GF-D8 (cell line): ENCODE results near the gene EVI2B.
"Not testable (repeated sequence)": the region's sequence is repeated elsewhere in the genome, so short reads cannot be mapped to it uniquely, and the experiment has no call there.

Experiments used
- DNase-seq: peaks from one replicate; lab custom pipeline; 2025; lab: John Stamatoyannopoulos, UW

EVI2B gene

DNA sequence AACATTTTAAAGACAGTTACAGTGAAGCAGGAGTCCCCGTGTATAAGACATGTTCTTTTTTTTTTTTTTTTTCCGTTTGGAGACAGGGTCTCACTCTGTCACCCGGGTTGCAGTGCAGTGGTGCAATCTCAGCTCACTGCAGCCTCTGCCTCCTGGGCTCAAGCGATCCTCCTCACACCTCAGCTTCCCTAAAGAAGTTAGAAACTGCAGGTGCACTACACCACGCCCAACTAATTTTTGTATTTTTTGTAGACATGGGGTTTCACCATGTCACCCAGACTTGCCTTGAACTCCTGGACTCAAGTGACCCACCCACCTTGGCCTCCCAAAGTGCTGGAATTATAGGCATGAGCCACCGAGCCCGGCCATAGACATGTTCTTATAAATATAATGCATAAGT, 3.0 kb downstream of the EVI2B start:
- DNase-seq, result peak; percentile 18

DNA sequence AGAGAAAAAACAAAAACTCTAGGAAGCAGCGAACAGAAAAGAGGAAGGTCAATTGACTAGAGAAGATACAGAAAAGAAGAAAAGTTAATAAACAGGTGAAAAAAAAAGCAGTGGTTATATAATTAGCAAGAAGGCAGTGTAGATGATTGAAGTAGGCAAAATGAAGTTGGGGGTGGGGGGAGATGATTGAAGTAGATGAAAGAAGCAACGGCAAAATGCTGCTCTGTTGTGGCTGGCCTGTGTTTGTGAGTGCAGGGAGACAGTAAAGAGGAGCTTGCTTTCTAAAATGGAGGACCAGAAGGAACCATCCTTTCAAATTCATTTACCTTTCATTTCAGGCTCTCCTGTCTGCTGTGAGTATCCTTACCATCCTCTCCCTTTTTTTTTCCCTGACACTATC, 3.6 kb downstream of the EVI2B start:
- no peak for DNase-seq

DNA sequence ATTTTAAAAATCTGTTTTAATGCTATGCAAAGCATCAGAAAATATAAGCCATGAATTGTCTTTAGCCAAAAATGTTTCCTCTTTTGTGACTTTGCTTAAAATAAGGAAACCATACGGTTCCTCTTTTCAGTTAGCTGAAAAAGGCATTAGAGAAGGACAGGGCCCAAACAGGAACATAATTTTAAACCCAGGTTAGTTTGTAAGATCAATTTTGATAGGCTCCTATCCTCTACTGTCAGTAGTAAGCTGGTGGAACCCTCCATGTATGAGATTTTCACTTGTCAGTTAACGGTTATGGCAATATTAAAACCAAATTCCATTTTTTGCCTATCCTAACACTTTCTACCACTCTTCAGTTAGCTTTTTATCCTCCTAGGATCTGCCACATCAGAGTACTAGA, 4.3 kb downstream of the EVI2B start:
- DNase-seq, result peak; percentile 70

DNA sequence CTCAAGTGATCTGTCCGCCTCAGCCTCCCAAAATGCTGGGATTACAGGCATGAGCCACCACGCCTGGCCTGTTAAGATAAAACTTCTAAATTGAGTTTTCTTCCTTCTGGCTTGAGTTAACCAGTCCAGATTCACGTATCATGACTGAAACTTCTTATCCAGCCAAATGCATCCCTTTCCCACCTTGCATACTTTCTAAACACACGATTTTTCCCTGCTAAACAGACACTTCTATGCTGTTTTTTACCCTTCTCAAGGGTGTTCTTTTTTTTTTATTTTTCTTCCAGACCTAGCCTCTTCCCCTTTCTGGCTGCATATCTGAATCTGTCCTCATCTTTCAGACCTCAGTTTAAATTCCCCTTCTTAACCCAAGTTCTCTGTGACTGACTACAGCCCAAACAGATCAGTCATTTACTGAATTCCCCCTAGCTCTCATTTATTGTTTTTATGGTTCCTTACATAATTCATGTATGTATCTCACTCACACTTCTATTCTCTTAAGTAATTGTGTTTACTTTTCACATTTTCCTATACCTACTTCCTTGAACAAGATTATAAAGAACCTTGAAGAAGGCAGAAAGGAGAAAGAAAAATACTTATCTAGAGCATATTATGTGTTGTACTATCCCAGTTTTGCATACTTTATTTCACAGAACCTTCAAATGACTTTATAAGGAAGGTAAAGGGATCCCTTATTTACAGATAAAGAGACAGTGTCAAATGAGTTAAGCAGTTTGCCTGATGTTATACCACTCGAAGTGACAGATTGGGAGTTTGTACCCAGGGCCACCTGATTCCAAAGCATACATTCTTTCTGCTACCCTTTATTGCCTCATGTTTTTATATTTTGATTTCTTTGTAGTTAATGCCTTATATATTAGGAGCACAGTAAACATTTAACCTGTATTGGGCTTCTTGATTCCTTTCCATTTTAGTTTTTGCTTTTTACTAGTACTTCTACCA, 5.2 kb downstream of the EVI2B start:
- peak; percentile 25 for DNase-seq

DNA sequence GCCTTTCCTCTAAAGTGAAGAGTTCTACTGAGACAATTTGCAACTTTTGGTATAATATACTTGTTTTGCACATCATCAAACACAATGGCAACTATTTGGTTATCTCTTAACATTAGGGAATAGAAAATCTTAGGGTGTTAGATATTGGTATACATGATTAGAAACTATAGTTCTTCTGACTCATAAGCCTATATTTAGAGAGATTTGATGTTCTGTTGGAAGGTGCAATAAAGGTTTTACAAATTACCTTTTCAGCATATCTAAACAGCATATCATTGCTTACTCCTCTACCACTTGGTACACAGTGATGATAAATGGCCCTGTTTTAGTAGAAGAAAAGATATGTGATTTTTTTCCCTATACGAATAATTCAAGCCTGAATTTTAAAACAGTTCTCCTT, 6.2 kb downstream of the EVI2B start:
- DNase-seq, result no peak

DNA sequence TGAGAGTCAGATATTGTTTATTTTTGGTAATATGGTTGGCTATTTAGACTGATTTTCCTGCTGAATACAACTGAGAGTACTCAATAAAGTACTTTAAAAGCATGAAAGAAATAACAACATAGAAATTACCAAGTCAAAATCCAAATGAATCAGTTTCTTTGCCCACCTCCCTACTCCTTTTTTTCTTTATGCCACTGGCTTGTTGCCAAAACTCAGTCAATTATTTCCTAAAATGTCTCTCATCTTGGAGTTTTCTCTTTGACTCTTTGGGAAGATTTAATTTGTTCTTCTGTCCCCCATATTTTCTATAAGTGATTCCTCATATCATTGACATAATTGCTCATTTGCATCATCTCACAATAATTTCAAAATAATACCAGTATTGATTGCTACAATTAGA, 14.2 kb downstream of the EVI2B start:
- no peak for DNase-seq

DNA sequence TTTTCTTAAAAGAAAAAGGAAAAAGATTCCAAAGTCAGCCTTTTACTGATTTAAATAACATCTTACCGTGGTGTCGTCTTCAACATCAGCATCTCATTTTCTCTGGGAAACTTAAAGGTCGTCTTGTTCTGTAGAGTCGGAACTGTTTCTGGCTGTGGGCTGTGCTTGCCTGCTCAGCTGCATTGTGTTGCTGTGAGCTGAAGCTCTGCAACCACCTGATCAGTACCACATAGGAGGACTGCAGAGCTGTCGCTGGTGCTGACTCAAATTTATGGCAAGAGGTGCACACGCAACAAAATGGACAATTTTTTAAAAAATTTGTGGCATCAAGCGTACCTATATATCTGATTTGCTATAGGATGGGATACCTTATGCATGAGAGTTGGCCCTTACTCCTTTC, 16.8 kb downstream of the EVI2B start, which contains the start of gene OMG:
TSS of gene OMG (minus strand) at position 150 of the 400 bp plus-strand sequence. CDS start 908 bp downstream, outside the sequence.
- DNase-seq, result no peak

DNA sequence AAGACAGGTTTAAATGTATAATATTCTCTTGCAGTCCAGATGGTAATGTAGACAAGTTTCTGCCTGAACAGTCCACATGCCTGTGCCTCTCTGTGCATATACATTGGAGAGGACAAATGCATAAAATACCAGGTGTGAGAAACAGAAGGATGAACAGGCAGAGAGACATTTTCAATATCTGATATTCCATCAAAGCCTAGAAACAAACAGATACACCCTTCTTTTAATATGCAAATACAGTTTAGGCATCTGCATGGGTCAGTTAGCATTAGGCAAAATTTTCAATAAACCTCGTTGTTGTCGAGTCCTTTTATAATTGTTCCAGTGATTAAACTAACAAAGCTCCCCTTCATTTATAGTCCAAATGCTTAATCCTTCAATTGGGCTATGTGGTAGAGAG, 17.7 kb downstream of the EVI2B start:
- no peak for DNase-seq

DNA sequence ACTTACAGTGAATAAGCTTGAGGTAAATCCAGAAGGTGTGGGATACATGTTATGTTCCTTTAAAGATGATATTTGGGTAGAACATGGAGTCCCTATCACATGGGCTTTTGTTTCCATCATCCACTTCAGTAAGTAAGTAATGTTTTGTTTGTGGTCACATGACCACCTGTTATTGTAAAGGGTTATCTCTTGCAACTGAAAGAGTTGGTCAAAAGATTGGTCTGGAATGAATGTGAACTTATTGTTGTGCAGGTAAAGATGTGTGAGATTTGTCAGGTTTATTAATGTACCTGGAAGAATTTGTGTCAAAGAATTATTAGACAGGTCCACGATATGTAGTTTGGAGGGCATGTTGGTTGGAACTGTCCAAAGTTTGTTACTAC, 18.4 kb downstream of the EVI2B start:
- no peak for DNase-seq

DNA sequence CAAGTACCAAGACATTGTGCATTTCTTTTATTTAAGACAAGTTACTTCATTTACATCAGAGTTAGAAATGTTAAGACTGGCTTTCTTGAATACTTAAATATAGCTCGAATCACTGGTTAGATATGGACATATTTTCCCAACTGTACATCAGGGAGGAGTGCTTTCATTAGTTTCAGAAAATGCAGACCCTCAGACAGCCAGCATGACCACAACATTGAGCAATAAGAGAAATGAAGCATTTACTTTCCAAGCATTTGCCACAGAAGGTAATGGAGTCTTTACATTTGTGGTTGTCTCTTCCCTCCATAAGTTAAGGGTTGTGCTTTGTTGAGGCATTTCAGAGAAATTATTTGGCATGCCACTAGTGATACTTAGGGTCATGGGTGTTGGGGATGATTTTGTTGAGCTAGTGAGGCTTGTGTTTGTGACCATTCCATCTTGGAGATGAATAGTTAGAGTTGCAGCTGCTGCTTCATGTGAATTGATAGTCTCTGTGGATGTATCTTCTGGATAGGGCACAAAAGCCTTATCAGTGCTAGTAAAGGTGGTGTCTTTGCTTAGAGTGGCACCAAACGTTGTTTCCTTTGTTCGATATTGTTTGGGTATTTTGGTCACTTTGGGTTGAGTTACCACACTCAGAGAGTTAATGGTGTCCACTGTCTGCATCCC, 18.9 kb downstream of the EVI2B start:
- peak; percentile 0 for DNase-seq

DNA sequence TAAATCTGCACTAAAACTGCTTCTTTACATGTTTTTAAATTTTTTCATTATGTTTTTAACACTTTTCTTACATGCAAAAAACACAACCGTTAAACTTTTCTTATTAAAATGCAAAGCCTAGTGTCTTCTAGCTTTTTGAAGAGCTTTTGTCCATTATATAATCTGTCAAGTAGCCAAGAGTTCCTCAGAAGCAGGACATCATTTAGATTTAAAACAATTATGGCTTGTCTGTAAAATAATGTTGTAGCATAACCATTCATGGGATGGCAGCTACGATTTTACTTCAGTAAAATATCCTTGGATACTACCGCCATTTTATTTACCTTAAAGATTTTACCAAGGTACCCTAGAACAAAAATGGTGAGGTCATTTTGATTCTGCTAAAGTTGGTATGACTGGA, 19.6 kb downstream of the EVI2B start:
- DNase-seq, result no peak

DNA sequence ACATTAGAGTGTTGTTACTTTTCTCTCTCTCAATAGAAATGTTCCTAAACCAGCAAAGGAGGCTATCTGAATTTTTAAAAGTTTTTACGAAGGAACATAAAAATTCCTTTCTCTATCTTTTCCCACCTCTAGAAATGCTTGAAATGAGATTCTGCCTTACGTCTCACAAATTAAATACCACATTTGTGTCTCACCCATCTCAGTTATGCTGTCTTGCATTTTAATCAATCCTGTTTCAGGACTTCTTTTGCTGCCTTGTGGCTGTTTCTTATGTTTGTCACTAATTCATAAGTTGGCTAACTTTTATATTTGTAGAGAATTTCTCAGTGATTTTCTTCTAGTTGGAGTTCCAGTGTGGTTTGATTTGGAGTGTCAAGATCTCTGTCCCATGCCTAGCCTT, 20.3 kb downstream of the EVI2B start:
- no peak for DNase-seq

DNA sequence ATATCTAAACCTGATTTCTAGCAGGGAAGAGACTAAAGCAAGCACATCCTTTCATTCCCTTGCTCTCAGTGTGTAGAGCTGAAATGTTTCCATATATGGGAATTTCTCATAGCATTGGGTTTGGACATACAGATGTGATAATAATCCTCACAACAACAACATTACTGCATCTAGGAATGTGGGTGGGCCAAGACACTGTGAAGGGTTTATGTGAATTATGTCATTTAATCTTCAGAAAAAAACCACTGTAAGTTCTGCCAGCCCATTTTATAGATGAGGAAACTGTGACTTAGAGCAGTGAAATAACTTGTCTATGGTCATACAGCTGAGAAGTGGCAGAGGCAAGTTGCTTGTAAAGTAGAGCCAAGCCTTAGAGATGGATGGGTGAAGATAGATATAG, 22.0 kb downstream of the EVI2B start:
- DNase-seq, result no peak

DNA sequence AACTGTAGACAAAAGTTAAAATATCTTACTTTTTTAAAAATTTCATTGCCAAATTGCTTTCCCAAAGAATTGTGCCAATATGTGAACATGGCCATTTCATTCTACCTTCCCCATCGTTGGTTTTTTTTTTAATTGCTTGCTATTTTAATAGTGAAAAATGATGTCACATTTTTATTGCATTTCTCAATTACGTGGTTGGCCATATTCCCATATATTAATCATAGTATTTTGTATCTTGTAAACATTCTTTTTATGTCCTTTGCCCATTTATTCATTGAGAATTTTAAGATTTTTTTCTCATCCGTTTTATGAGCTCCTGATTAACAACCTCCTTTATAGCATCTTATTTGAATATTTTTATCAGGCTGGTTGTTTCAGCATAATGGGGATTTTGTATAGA, 24.1 kb downstream of the EVI2B start:
- DNase-seq, result no peak

DNA sequence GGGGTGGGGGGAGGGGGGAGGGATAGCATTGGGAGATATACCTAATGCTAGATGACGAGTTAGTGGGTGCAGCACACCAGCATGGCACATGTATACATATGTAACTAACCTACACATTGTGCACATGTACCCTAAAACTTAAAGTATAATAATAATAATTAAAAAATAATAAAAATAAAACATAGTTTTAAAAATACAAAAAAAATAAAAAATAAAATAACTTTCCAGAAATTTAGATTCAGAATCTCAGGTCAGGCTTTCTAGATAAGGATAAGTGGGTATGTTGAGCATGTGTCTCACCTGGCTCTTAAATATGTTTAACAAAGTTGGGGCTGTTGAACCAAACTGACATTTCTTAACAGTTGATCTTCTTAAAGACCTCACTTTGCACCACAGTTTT, 25.9 kb downstream of the EVI2B start:
- DNase-seq, result not testable (repeated sequence)

DNA sequence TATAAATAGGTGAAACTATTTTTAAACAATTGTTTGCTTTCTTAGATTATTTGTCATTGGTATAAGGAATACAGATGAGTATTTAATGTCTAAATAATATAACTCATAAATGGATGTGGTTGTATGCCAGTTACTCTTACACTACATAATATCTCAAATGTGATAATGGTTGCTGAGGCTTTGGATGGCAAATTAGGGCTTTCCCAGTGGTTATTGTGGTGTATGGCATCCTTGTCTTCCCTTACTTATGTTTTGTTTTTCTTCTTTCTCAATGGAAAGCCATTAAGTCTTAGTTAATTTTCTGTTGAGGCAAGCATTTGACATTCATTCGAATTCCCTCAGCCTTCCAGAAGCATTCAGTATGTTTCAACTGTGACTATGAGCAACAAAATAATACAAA, 27.3 kb downstream of the EVI2B start:
- no peak for DNase-seq

DNA sequence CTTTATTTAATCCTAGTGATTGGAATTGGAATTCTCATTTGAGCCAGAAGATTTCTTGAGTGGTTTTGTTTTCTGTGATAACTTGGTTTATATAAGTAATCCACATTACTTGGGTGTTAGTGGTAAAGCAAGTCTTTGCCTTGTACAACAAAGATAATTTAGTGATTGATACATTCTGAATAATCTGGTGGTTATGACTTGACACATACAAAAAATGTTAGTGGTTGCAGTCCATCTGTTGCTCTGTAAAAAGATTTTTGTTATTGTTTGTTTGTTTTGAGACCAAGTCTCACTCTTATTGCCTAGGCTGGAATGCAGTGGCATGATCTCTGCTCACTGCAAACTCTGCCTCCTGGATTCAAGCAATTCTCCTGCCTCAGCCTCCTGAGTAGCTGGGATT, 30.0 kb downstream of the EVI2B start:
- DNase-seq, result no peak

DNA sequence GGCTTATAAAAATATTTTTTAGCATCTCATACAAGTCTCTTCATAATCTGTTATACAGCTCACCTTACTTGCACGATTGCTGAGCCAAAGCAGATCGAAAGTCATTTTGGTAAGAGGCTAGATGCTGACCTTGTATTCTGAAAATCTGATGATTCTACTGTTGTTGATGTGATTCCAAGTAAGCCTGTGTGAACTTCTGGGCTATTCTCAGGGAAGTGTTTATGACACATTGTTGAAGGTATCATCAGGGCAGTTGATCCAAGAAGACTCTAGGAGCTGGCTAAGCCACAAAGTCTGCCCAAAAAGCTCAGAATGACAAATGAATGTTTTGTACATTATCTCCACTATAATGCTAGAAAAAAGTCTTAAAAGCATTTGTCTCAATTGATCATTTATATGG, 32.8 kb downstream of the EVI2B start:
- DNase-seq, result no peak

DNA sequence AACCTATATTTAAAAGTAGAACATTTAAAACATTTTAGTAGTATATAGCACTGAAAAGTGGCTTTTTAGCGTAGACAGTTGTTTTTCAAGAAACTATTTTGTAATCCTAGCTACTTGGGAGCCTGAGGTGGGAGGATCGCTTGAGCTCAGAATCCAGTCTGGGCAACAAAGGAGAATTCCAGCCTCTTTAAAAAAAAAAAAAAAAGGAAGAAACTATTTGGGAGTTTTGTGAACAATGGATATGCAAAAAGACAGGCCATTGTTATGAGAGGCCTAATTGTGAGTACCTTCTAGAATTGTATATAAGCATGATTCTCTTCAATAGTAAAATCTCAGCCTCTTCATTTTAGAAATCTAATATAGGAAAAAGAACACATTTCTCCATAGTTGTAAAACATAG, 34.5 kb downstream of the EVI2B start:
- DNase-seq, result no peak

DNA sequence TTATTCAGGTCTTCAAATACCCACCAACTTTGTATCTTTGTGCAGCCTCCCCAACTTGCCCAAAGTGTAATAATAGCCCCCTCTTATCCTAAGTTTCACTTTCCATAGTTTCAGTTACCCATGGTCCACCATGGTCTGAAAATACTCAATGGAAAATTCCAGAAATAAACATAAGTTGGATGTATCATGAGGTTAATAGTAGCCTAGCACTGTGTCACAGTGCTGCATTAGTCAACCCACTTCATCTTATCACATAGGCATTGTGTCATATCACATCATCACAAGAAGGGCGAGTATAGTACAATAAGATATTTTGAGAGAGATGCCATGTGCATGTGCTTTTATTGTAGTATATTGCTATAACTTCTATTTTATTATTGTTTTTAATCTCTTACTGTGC, 38.7 kb downstream of the EVI2B start:
- DNase-seq, result no peak

DNA sequence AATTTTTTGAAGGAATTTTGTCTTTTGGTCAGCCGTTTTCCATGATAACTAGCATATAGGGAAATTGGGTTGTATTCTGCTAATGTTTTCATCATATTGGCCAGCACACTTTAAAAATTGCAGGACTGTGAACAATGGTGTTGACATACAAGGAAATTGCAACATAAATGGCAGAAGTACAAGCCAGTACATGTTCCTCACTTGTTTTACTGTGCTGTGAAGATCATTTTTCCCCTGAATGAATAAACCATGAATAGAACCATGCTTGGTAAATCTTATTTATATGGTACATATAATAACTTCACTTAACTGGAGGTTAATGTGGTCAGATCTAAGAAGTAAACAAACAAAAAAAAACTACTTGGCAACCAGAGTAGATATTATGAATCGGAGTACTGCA, 39.6 kb downstream of the EVI2B start:
- DNase-seq, result peak; percentile 74

DNA sequence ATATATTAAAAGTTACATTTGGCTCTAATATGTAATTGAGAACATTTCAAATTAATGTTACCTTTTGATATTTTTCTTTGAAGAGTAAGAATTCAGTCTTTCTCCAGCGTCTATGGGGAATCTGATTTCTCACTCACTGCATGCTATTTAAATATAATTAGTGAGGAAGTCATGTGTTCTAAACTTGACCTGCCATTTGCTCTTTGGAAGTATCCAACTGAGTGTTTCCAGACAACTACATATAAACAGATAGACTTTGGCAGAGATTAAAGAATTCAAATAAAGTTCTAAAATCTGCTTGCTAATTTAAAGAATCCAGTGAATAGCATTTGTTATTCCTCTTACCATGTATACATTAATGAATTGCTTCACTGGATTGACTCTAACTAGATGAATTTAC, 40.3 kb downstream of the EVI2B start:
- DNase-seq, result no peak

DNA sequence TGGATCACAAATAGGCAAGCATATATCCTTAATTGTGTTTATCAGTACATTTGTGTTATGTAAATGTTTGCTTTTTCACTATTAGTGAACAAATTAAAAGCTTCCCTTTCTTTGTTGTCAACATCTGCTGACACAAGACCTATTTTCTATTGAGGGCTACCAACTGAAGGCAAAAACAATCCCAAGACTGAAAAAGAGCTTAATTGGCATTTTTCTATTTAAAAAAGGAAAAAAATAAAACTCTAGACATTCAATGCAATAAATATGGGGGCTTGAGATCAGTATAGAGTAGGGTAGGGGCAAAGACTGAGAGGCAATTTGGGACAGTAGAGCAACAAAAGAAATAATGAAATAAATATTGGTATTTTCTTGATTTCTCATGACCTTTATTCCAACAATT, 41.1 kb downstream of the EVI2B start:
- DNase-seq, result no peak
